HepG2 (cell line): ENCODE data around the gene ARL2. TPM values are rescaled to one million over a fixed set of nuclear protein-coding genes. Genes with fewer than 3 reads are reported as not detected.
A peak's percentile ranks its signal among the peaks of the same experiment; 100 is the strongest.

Source experiments
- ARNT2 ChIP-seq: sonication (generic); formaldehyde crosslinking; IDR thresholded peaks from 2 replicates; pipeline ENCODE4 v1.8.0; 2022; ENCODE audit warnings: mild to moderate bottlenecking, low read depth, missing genetic modification reagents, moderate library complexity
- ATF5 ChIP-seq: sonication (generic); formaldehyde crosslinking; IDR thresholded peaks from 2 replicates; pipeline ENCODE4 v1.4.0; 2020; ENCODE audit warnings: mild to moderate bottlenecking, low read depth, missing genetic modification reagents
- ATF7-NPFF ChIP-seq: sonication (generic); formaldehyde crosslinking; IDR thresholded peaks from 2 replicates; pipeline ENCODE4 v1.8.1; 2023; ENCODE audit warnings: mild to moderate bottlenecking, low read depth, missing genetic modification reagents, moderate library complexity
- DNMT1 ChIP-seq: sonication (generic); formaldehyde crosslinking; IDR thresholded peaks from 2 replicates; pipeline ENCODE4 v1.5.1; 2020; ENCODE audit warnings: mild to moderate bottlenecking, missing genetic modification reagents
- EED ChIP-seq: sonication (generic); formaldehyde crosslinking; IDR thresholded peaks from 2 replicates; pipeline ENCODE4 v1.5.0; 2020; ENCODE audit warnings: mild to moderate bottlenecking, missing genetic modification reagents
- FOXO1 ChIP-seq: sonication (generic); formaldehyde crosslinking; IDR thresholded peaks from 2 replicates; pipeline ENCODE4 v1.4.0; 2020; ENCODE audit warnings: missing genetic modification reagents
- HDAC1 ChIP-seq: sonication (generic); formaldehyde crosslinking; IDR thresholded peaks from 2 replicates; pipeline ENCODE4 v1.5.1; 2020; ENCODE audit warnings: mild to moderate bottlenecking, missing genetic modification reagents
- KAT7 ChIP-seq: IDR thresholded peaks from 2 replicates; pipeline ENCODE4 v1.6.1; 2018; ENCODE audit warnings: borderline replicate concordance, missing compliant biosample characterization
- KLF11 ChIP-seq: IDR thresholded peaks from 2 replicates; pipeline ENCODE4 v1.6.1; 2016; ENCODE audit warnings: missing compliant biosample characterization
- MAX ChIP-seq: IDR thresholded peaks from 2 replicates; pipeline ENCODE4 v1.6.1; 2012; ENCODE audit warnings: inconsistent platforms
- MED1 ChIP-seq: sonication (generic); formaldehyde crosslinking; IDR thresholded peaks from 2 replicates; pipeline ENCODE4 v1.4.0; 2020; ENCODE audit warnings: missing genetic modification reagents
- NFKBIZ ChIP-seq: IDR thresholded peaks from 2 replicates; pipeline ENCODE4 v1.6.1; 2018; ENCODE audit warnings: missing genetic modification reagents, missing compliant biosample characterization
- POLR2AphosphoS5 ChIP-seq: IDR thresholded peaks from 2 replicates; pipeline ENCODE4 v1.6.1; 2012; ENCODE audit warnings: low read depth, low read length
- RBFOX2 ChIP-seq: fragments of 200-400 bp; formaldehyde crosslinking; IDR thresholded peaks from 2 replicates; pipeline ENCODE4 v1.6.1; 2017; ENCODE audit warnings: low read depth, mild to moderate bottlenecking, low read length
- SALL2 ChIP-seq: sonication (generic); formaldehyde crosslinking; IDR thresholded peaks from 2 replicates; pipeline ENCODE4 v1.8.1; 2023; ENCODE audit warnings: mild to moderate bottlenecking, missing genetic modification reagents, inconsistent platforms
- SKIL ChIP-seq: sonication (generic); formaldehyde crosslinking; IDR thresholded peaks from 2 replicates; pipeline ENCODE4 v1.8.0; 2022; ENCODE audit warnings: missing genetic modification reagents, mild to moderate bottlenecking, moderate library complexity, borderline replicate concordance
- ZBTB38 ChIP-seq: sonication (generic); formaldehyde crosslinking; IDR thresholded peaks from 2 replicates; pipeline ENCODE4 v1.5.1; 2020; ENCODE audit warnings: mild to moderate bottlenecking, missing genetic modification reagents
- ZBTB7A ChIP-seq: sonication (generic); formaldehyde crosslinking; IDR thresholded peaks from 2 replicates; pipeline ENCODE4 v1.8.0; 2022; ENCODE audit warnings: mild to moderate bottlenecking, missing genetic modification reagents
- ZFX ChIP-seq: sonication (generic); formaldehyde crosslinking; IDR thresholded peaks from 2 replicates; pipeline ENCODE4 v1.4.0; 2020; ENCODE audit warnings: mild to moderate bottlenecking, low read depth, missing genetic modification reagents, moderate library complexity
- ZFY ChIP-seq: sonication (generic); formaldehyde crosslinking; IDR thresholded peaks from 2 replicates; pipeline ENCODE4 v1.4.0; 2020; ENCODE audit warnings: missing genetic modification reagents
- ZNF274 ChIP-seq: sonication (generic); formaldehyde crosslinking; IDR thresholded peaks from 2 replicates; pipeline ENCODE4 v1.5.1; 2020; ENCODE audit warnings: mild to moderate bottlenecking, missing genetic modification reagents
- ZNF34 ChIP-seq: sonication (generic); formaldehyde crosslinking; IDR thresholded peaks from 2 replicates; pipeline ENCODE4 v1.4.0; 2020; ENCODE audit warnings: mild to moderate bottlenecking, missing genetic modification reagents, borderline replicate concordance
- ZNF558 ChIP-seq: sonication (generic); formaldehyde crosslinking; IDR thresholded peaks from 2 replicates; pipeline ENCODE4 v1.9.0; 2022; ENCODE audit warnings: mild to moderate bottlenecking, missing genetic modification reagents, borderline replicate concordance
- ZNF792 ChIP-seq: IDR thresholded peaks from 2 replicates; pipeline ENCODE4 v1.6.1; 2016
- polyA plus RNA-seq, 8 experiments: library from polyadenylated mRNA; depleted of rRNA in 3 of 8; stranded (reverse) in 7 of 8; unstranded in 1 of 8; fragments of >200 nt; fragmentation: Illumina TruSeq in 4 of 8; extraction: Trizol in 4 of 8; gene quantifications; 2 replicates each; pipeline versions ENCODE4 v1.2.1 to v1.2.3, GENCODE V29; 2011 to 2016; ENCODE audit warnings: low read depth in 4 of 8, missing spikeins in 1 of 8, mixed read lengths in 1 of 8; ENCODE audit not compliant: insufficient read depth in 1 of 8
- total RNA-seq, 5 experiments: library from RNA; depleted of rRNA; stranded (reverse); fragments of >200 nt; fragmentation: Illumina TruSeq; extraction: Trizol; gene quantifications; 2 replicates each; pipeline ENCODE4 v1.2.3, GENCODE V29; 2016; ENCODE audit warnings: low read depth in 1 of 5
- TF ChIP-seq, protein P1 (sequence below): sonication (generic); formaldehyde crosslinking; IDR thresholded peaks from 2 replicates; pipeline ENCODE4 v1.4.0; 2020; ENCODE audit warnings: low read depth, missing genetic modification reagents

The ARL2 gene
- total and polyA plus RNA-seq, 2 of the 13 experiments (the other 11 are each of a cell fraction or from before 2014, with no cell fraction given), result 82.9 to 84.4 TPM

GRCh38 chr11:65040847-65041622 lies 27.1 kb downstream of the ARL2 start, which contains the start of gene SAC3D1 (continued):
- TF ChIP-seq RBFOX2 (peak; percentile 79), DNMT1 (CRISPR knock-in tag) (peak; percentile 45), MAX (peak; percentile 83), NFKBIZ (CRISPR knock-in tag) (no peak), MED1 (CRISPR knock-in tag) (peak; percentile 68), SALL2 (CRISPR knock-in tag) (no peak), ATF7-NPFF (CRISPR knock-in tag) (peak; percentile 51; the same call in 1 of the 2 replicates), HDAC1 (CRISPR knock-in tag) (peak; percentile 70; the same call in 1 of the 2 replicates), SKIL (CRISPR knock-in tag) (peak; percentile 54; the same call in 1 of the 2 replicates), ZNF792 (CRISPR knock-in tag) (peak; percentile 28; the same call in 1 of the 2 replicates), KLF11 (no peak), ZBTB7A (peak; percentile 33; the same call in 1 of the 2 replicates), ZNF274 (CRISPR knock-in tag) (peak; percentile 22; the same call in 1 of the 2 replicates), ZNF34 (CRISPR knock-in tag) (peak; percentile 28; the same call in 1 of the 2 replicates), POLR2AphosphoS5 (peak; percentile 50), ZNF558 (CRISPR knock-in tag) (peak; percentile 45; the same call in 1 of the 2 replicates), ATF5 (CRISPR knock-in tag) (no peak), EED (no peak), ZFY (CRISPR knock-in tag) (peak; percentile 75), ZBTB38 (CRISPR knock-in tag) (peak; percentile 26), FOXO1 (CRISPR knock-in tag) (peak; percentile 58; the same call in 1 of the 2 replicates), KAT7 (CRISPR knock-in tag) (peak; percentile 40; the same call in 1 of the 2 replicates), ARNT2 (CRISPR knock-in tag) (peak; percentile 17; the same call in 1 of the 2 replicates), ZFX (peak; percentile 80)
- TF ChIP-seq, protein P1, sequence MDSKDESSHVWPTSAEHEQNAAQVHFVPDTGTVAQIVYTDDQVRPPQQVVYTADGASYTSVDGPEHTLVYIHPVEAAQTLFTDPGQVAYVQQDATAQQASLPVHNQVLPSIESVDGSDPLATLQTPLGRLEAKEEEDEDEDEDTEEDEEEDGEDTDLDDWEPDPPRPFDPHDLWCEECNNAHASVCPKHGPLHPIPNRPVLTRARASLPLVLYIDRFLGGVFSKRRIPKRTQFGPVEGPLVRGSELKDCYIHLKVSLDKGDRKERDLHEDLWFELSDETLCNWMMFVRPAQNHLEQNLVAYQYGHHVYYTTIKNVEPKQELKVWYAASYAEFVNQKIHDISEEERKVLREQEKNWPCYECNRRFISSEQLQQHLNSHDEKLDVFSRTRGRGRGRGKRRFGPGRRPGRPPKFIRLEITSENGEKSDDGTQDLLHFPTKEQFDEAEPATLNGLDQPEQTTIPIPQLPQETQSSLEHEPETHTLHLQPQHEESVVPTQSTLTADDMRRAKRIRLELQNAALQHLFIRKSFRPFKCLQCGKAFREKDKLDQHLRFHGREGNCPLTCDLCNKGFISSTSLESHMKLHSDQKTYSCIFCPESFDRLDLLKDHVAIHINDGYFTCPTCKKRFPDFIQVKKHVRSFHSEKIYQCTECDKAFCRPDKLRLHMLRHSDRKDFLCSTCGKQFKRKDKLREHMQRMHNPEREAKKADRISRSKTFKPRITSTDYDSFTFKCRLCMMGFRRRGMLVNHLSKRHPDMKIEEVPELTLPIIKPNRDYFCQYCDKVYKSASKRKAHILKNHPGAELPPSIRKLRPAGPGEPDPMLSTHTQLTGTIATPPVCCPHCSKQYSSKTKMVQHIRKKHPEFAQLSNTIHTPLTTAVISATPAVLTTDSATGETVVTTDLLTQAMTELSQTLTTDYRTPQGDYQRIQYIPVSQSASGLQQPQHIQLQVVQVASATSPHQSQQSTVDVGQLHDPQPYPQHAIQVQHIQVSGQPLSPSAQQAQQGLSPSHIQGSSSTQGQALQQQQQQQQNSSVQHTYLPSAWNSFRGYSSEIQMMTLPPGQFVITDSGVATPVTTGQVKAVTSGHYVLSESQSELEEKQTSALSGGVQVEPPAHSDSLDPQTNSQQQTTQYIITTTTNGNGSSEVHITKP, result peak; percentile 84
